GM23338 (cell line): ENCODE data around the gene ELAPOR1. TPM values are rescaled to one million over a fixed set of nuclear protein-coding genes. Genes with fewer than 3 reads are reported as not detected.

Experiments
- ATAC-seq: fragments of 200-7000 bp; cut with Tn5 transposase; 3 replicates; pipeline ENCODE4 v1.9.1; 2020
- DNase-seq: peaks from one replicate; pipeline ENCODE4 v3.0.0-alpha.2; 2015; ENCODE audit warnings: low spot score
- H2AFZ ChIP-seq: fragments of 200-600 bp; sonication (generic); 2 replicates; pipeline ENCODE4 v1.8.0; 2016; ENCODE audit warnings: antibody characterized with exemption, mild to moderate bottlenecking, moderate library complexity
- H3F3A ChIP-seq: fragments of 200-600 bp; sonication (generic); replicated peaks from 2 replicates; pipeline ENCODE4 v1.8.0; 2017; ENCODE audit warnings: antibody characterized with exemption, mixed run types, low read depth
- H3K27ac ChIP-seq: fragments of 200-600 bp; sonication (generic); 2 replicates; pipeline ENCODE4 v1.6.1; 2016; ENCODE audit warnings: low read depth
- H3K27me3 ChIP-seq: fragments of 200-600 bp; sonication (generic); 2 replicates; pipeline ENCODE4 v1.8.0; 2016; ENCODE audit warnings: mild to moderate bottlenecking, mixed run types, moderate library complexity; ENCODE audit not compliant: insufficient read depth
- H3K36me3 ChIP-seq: fragments of 200-600 bp; sonication (generic); 2 replicates; pipeline ENCODE4 v1.8.0; 2016; ENCODE audit warnings: mild to moderate bottlenecking; ENCODE audit not compliant: insufficient read depth
- H3K4me1 ChIP-seq: fragments of 200-600 bp; sonication (generic); 2 replicates; pipeline ENCODE4 v1.8.0; 2016; ENCODE audit warnings: mild to moderate bottlenecking, moderate library complexity; ENCODE audit not compliant: insufficient read depth
- H3K4me2 ChIP-seq: fragments of 200-600 bp; sonication (generic); 2 replicates; pipeline ENCODE4 v1.7.1; 2017; ENCODE audit warnings: mixed run types
- H3K4me3 ChIP-seq: fragments of 200-600 bp; sonication (generic); 2 replicates; pipeline ENCODE4 v1.6.1; 2016; ENCODE audit warnings: mixed run types
- H3K79me2 ChIP-seq: fragments of 200-600 bp; sonication (generic); replicated peaks from 2 replicates; pipeline ENCODE4 v1.8.0; 2017; ENCODE audit warnings: mild to moderate bottlenecking; ENCODE audit not compliant: insufficient read depth
- H3K9me2 ChIP-seq: fragments of 200-600 bp; sonication (generic); 2 replicates; pipeline ENCODE4 v1.8.0; 2017; ENCODE audit not compliant: insufficient read depth
- H4K20me1 ChIP-seq: fragments of 200-600 bp; sonication (generic); replicated peaks from 2 replicates; pipeline ENCODE4 v1.8.0; 2017; ENCODE audit warnings: mild to moderate bottlenecking; ENCODE audit not compliant: insufficient read depth
- H3K27ac Mint-ChIP-seq: 2 replicates; pipeline ENCODE4 v1.8.0; 2020; ENCODE audit warnings: inconsistent platforms, mild to moderate bottlenecking, moderate library complexity, mixed read lengths
- H3K27me3 Mint-ChIP-seq: 3 replicates; pipeline ENCODE4 v1.8.0; 2022; ENCODE audit warnings: low read depth, mild to moderate bottlenecking, moderate library complexity, mixed read lengths, inconsistent platforms; ENCODE audit not compliant: insufficient read depth, poor library complexity
- H3K36me3 Mint-ChIP-seq: 3 replicates; pipeline ENCODE4 v1.8.0; 2021; ENCODE audit warnings: low read depth, mild to moderate bottlenecking, inconsistent platforms, moderate library complexity, mixed read lengths
- H3K4me1 Mint-ChIP-seq: 3 replicates; pipeline ENCODE4 v1.8.0; 2020; ENCODE audit warnings: mild to moderate bottlenecking, inconsistent platforms, mixed read lengths
- H3K4me3 Mint-ChIP-seq: 3 replicates; pipeline ENCODE4 v1.8.0; 2021; ENCODE audit warnings: moderate library complexity, mild to moderate bottlenecking, inconsistent platforms, mixed read lengths
- H3K9me3 Mint-ChIP-seq: 3 replicates; pipeline ENCODE4 v1.8.0; 2020; ENCODE audit warnings: moderate library complexity, mild to moderate bottlenecking, inconsistent platforms, mixed read lengths
- EZH2 ChIP-seq: fragments of 200-600 bp; sonication (generic); IDR thresholded peaks from one replicate; pipeline ENCODE4 v1.8.0; 2017; ENCODE audit warnings: antibody characterized with exemption, mild to moderate bottlenecking, low read depth; ENCODE audit not compliant: unreplicated experiment
- JUNB ChIP-seq: IDR thresholded peaks from one replicate; pipeline ENCODE4 v1.6.1; 2016; ENCODE audit warnings: antibody characterized with exemption; ENCODE audit not compliant: unreplicated experiment
- POLR2AphosphoS5 ChIP-seq: IDR thresholded peaks from 2 replicates; pipeline ENCODE4 v1.6.1; 2016; ENCODE audit warnings: antibody characterized with exemption, low read depth
- STAT1 ChIP-seq: IDR thresholded peaks from one replicate; pipeline ENCODE4 v1.6.1; 2016; ENCODE audit warnings: antibody characterized with exemption; ENCODE audit not compliant: unreplicated experiment
- ZNF331 ChIP-seq: fragments of 250-450 bp; sonication (Bioruptor Pico); IDR thresholded peaks from 2 replicates; pipeline ENCODE4 v1.5.0; 2020; ENCODE audit warnings: low read depth, mild to moderate bottlenecking, moderate library complexity
- polyA plus RNA-seq: library from polyadenylated mRNA; unstranded; fragments of >200 nt; fragmentation: Nextera tagmentation; extraction: Ambion mirVana; gene quantifications from 2 replicates; pipeline ENCODE4 v1.2.1, GENCODE V29; 2016
- total RNA-seq: library from RNA; depleted of rRNA; stranded (reverse); fragments of >200 nt; shearing (Covaris generic); gene quantifications from 2 replicates; pipeline ENCODE4 v1.2.3, GENCODE V29; 2014
- TF ChIP-seq, protein P1 (sequence below): fragments of 250-450 bp; sonication (Bioruptor Pico); IDR thresholded peaks from 2 replicates; pipeline ENCODE4 v1.5.0; 2020; ENCODE audit warnings: mild to moderate bottlenecking, moderate library complexity
- TF ChIP-seq, protein P2 (sequence below), 2 experiments: fragments of 200-600 bp in 1 of 2; sonication (generic) in 1 of 2; conservative IDR thresholded peaks; 2 replicates each; pipeline versions ENCODE4 v1.5.1 to v1.6.1; 2016 to 2017; ENCODE audit warnings: antibody characterized with exemption in 2 of 2, low read depth in 2 of 2, mild to moderate bottlenecking in 2 of 2, moderate library complexity in 1 of 2
- TF ChIP-seq, protein P3 (sequence below): IDR thresholded peaks from 2 replicates; pipeline ENCODE4 v1.6.1; 2016; ENCODE audit warnings: antibody characterized with exemption

Gene ELAPOR1
- total and polyA plus RNA-seq, 2 experiments from 2014 or later, result 0.92 to 2.4 TPM

DNA sequence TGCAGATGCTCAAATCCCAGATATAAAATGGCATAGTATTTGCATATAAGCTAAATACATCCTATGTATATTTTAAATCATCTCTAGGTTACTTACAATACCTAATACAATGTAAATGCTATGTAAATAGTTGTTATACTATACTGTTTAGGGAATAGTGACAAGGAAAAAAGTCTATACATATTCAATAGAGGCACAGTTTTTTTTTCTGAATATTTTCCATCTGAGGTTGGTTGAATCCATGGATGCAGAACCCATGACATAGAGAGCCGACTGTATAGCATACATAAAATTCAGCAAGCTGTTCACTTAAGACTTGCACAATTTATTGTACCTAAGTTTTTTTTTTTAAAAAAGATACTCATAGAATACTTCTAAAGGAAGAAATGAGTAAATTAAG, 44.6 kb upstream of the ELAPOR1 start (continued):
- TF ChIP-seq, protein P1, sequence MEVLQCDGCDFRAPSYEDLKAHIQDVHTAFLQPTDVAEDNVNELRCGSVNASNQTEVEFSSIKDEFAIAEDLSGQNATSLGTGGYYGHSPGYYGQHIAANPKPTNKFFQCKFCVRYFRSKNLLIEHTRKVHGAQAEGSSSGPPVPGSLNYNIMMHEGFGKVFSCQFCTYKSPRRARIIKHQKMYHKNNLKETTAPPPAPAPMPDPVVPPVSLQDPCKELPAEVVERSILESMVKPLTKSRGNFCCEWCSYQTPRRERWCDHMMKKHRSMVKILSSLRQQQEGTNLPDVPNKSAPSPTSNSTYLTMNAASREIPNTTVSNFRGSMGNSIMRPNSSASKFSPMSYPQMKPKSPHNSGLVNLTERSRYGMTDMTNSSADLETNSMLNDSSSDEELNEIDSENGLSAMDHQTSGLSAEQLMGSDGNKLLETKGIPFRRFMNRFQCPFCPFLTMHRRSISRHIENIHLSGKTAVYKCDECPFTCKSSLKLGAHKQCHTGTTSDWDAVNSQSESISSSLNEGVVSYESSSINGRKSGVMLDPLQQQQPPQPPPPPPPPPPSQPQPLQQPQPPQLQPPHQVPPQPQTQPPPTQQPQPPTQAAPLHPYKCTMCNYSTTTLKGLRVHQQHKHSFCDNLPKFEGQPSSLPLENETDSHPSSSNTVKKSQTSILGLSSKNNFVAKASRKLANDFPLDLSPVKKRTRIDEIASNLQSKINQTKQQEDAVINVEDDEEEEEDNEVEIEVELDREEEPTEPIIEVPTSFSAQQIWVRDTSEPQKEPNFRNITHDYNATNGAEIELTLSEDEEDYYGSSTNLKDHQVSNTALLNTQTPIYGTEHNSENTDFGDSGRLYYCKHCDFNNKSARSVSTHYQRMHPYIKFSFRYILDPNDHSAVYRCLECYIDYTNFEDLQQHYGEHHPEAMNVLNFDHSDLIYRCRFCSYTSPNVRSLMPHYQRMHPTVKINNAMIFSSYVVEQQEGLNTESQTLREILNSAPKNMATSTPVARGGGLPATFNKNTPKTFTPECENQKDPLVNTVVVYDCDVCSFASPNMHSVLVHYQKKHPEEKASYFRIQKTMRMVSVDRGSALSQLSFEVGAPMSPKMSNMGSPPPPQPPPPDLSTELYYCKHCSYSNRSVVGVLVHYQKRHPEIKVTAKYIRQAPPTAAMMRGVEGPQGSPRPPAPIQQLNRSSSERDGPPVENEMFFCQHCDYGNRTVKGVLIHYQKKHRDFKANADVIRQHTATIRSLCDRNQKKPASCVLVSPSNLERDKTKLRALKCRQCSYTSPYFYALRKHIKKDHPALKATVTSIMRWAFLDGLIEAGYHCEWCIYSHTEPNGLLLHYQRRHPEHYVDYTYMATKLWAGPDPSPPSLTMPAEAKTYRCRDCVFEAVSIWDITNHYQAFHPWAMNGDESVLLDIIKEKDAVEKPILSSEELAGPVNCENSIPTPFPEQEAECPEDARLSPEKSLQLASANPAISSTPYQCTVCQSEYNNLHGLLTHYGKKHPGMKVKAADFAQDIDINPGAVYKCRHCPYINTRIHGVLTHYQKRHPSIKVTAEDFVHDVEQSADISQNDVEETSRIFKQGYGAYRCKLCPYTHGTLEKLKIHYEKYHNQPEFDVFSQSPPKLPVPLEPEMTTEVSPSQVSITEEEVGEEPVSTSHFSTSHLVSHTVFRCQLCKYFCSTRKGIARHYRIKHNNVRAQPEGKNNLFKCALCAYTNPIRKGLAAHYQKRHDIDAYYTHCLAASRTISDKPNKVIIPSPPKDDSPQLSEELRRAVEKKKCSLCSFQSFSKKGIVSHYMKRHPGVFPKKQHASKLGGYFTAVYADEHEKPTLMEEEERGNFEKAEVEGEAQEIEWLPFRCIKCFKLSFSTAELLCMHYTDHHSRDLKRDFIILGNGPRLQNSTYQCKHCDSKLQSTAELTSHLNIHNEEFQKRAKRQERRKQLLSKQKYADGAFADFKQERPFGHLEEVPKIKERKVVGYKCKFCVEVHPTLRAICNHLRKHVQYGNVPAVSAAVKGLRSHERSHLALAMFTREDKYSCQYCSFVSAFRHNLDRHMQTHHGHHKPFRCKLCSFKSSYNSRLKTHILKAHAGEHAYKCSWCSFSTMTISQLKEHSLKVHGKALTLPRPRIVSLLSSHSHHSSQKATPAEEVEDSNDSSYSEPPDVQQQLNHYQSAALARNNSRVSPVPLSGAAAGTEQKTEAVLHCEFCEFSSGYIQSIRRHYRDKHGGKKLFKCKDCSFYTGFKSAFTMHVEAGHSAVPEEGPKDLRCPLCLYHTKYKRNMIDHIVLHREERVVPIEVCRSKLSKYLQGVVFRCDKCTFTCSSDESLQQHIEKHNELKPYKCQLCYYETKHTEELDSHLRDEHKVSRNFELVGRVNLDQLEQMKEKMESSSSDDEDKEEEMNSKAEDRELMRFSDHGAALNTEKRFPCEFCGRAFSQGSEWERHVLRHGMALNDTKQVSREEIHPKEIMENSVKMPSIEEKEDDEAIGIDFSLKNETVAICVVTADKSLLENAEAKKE (CRISPR knock-in tag), result no peak
- TF ChIP-seq, protein P2, sequence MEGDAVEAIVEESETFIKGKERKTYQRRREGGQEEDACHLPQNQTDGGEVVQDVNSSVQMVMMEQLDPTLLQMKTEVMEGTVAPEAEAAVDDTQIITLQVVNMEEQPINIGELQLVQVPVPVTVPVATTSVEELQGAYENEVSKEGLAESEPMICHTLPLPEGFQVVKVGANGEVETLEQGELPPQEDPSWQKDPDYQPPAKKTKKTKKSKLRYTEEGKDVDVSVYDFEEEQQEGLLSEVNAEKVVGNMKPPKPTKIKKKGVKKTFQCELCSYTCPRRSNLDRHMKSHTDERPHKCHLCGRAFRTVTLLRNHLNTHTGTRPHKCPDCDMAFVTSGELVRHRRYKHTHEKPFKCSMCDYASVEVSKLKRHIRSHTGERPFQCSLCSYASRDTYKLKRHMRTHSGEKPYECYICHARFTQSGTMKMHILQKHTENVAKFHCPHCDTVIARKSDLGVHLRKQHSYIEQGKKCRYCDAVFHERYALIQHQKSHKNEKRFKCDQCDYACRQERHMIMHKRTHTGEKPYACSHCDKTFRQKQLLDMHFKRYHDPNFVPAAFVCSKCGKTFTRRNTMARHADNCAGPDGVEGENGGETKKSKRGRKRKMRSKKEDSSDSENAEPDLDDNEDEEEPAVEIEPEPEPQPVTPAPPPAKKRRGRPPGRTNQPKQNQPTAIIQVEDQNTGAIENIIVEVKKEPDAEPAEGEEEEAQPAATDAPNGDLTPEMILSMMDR (conservative IDR thresholded peaks at IDR 0.05; ENCODE audit: low read depth in 2 of 2), result no peak
- no peak for TF ChIP-seq ZNF331

DNA sequence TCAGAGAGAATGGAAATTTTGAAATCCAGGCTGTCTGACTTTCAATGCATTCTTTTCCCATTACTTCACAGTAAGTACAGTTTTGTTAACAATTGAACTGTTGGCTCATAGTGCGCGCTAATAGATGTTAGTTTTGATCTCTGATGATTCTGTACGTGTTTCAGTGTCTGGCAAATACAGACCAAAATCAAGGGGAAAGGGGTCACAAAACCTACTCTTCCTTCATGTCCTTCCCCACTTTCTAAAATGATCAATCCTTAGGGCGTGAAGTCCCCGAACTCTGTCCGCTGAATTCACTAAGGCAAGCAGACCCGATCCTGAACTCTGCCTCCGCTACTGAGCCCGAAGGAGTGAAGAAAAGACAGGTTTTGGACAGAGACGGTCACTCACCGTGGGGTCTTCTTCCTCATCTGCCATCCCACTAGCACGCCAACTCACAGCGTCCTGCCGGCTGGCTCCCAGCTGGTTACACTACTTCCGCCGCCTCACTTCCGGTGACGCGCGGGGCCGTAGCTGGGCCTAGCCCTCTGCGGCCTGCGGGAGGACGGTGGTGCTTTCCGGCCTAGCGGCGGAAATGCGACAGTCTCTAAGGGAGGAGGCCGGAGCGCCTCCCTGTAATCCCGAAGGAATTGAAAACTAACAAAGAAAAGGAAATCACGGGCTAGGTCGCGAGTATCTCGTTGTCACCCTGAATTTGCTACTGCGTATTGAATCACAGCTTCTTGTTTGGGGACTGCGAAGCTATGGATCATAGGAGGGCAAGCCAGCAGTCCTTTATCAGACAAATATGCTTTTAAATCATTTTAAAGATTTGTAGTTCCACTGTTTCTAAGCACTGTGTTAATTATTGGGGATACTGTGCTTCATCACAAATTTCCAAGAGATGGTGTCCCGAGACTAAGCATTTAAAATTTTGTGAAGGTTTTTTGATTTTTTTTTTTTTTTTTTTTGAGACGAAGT, 38.1 kb upstream of the ELAPOR1 start, which contains the start of gene TAF13:
TAF13 (minus strand) TSS at position 473 of the 960 bp plus-strand sequence; CDS start at position 417, 56 bp downstream.
- peak within 1 kb of the TSS; percentile 66 for H3K4me3 ChIP-seq
- peak within 1 kb of the TSS; percentile 100 for H3K4me3 Mint-ChIP-seq
- ATAC-seq, result peak; percentile 99
- H3K27ac ChIP-seq, result peak within 1 kb of the TSS; percentile 88
- H4K20me1 ChIP-seq, result 0 out of 2 replicates have a peak, but pooled peaks cover 2% of the 10 kb centered on the region
- H3K27me3 ChIP-seq, result no peaks in the 10 kb centered on the region
- peaks cover 4% of the 10 kb centered on the region for H3K27me3 Mint-ChIP-seq
- DNase-seq, result peak; percentile 98
- peaks cover 12% of the 10 kb centered on the region for H3K4me1 ChIP-seq
- H3K4me1 Mint-ChIP-seq, result peaks cover 24% of the 10 kb centered on the region
- H3F3A ChIP-seq, result peaks cover 4% of the 10 kb centered on the region; the same call in 1 of the 2 replicates
- H3K9me2 ChIP-seq, result no peaks in the 10 kb centered on the region
- peak within 1 kb of the TSS; percentile 99 for H3K27ac Mint-ChIP-seq
- H3K4me2 ChIP-seq, result peak within 1 kb of the TSS; percentile 82
- no peak within 1 kb of the TSS for H2AFZ ChIP-seq
- no peaks in the 10 kb centered on the region; the same call in 1 of the 2 replicates for H3K36me3 ChIP-seq
- H3K9me3 Mint-ChIP-seq, result peaks cover 4% of the 10 kb centered on the region; the same call in 2 of the 3 replicates
- peaks cover 37% of the 10 kb centered on the region for H3K36me3 Mint-ChIP-seq
- peaks cover 37% of the 10 kb centered on the region for H3K79me2 ChIP-seq
- TF ChIP-seq POLR2AphosphoS5 (peak; percentile 97), JUNB (no peak), STAT1 (no peak), EZH2 (no peak)
- TF ChIP-seq, protein P3, sequence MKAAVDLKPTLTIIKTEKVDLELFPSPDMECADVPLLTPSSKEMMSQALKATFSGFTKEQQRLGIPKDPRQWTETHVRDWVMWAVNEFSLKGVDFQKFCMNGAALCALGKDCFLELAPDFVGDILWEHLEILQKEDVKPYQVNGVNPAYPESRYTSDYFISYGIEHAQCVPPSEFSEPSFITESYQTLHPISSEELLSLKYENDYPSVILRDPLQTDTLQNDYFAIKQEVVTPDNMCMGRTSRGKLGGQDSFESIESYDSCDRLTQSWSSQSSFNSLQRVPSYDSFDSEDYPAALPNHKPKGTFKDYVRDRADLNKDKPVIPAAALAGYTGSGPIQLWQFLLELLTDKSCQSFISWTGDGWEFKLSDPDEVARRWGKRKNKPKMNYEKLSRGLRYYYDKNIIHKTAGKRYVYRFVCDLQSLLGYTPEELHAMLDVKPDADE, result peak; percentile 76
